IPS-18a (cell line): ENCODE data around the gene MCAM.

Experiments used
- H3K27ac ChIP-seq: one replicate; pipeline ENCODE4 v1.5.1; 2013; ENCODE audit warnings: low read length
- H3K27me3 ChIP-seq: one replicate; pipeline ENCODE4 v1.6.1; 2013; ENCODE audit warnings: mild to moderate bottlenecking, low read length; ENCODE audit not compliant: control insufficient read depth, insufficient read depth
- H3K36me3 ChIP-seq: one replicate; pipeline ENCODE4 v1.6.1; 2013; ENCODE audit warnings: low read depth, low read length; ENCODE audit not compliant: control insufficient read depth
- H3K4me1 ChIP-seq: one replicate; pipeline ENCODE4 v1.6.1; 2013; ENCODE audit warnings: low read depth, low read length; ENCODE audit not compliant: control insufficient read depth
- H3K4me3 ChIP-seq: one replicate; pipeline ENCODE4 v1.5.1; 2013; ENCODE audit warnings: low read length
- H3K9ac ChIP-seq: one replicate; pipeline ENCODE4 v1.6.1; 2013; ENCODE audit warnings: mild to moderate bottlenecking, low read length, moderate library complexity
- H3K9me3 ChIP-seq: one replicate; pipeline ENCODE4 v1.6.1; 2013; ENCODE audit warnings: low read depth, low read length; ENCODE audit not compliant: control insufficient read depth

MCAM gene

DNA sequence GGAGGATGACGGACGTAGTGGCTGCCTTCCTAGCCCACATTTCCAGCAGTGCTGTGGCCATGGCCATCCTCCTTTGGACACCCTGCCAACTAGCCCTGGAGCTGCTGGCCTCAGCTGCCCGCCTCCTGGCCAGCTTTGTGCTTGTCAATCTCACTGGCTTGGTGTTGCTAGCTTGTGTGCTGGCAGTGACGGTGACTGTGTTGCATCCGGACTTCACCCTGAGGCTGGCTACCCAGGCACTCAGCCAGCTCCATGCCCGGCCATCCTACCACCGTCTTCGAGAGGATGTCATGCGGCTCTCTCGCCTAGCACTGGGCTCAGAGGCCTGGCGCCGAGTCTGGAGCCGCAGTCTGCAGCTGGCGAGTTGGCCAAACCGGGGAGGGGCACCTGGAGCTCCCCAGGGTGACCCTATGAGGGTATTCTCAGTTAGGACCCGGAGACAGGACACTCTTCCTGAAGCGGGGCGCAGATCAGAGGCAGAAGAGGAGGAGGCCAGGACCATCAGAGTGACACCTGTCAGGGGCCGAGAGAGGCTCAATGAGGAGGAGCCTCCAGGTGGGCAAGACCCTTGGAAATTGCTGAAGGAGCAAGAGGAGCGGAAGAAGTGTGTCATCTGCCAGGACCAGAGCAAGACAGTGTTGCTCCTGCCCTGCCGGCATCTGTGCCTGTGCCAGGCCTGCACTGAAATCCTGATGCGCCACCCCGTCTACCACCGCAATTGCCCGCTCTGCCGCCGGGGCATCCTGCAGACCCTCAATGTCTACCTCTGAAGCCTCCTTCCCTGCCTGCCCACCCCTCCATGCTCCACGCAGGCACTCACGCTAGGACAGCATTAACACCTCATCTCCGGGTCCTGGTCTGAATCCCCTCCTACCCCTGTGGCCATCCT, 19.0 kb upstream of the MCAM start:
- peak overlapping the region; percentile 80 for H3K4me3 ChIP-seq
- H3K27me3 ChIP-seq: peaks cover 26% of the 10 kb centered on the region
- H3K9me3 ChIP-seq: no peaks in the 10 kb centered on the region
- H3K4me1 ChIP-seq: peaks cover 11% of the 10 kb centered on the region
- H3K27ac ChIP-seq: no peak overlapping the region
- H3K36me3 ChIP-seq: peaks cover 7% of the 10 kb centered on the region
- no peak overlapping the region for H3K9ac ChIP-seq

DNA sequence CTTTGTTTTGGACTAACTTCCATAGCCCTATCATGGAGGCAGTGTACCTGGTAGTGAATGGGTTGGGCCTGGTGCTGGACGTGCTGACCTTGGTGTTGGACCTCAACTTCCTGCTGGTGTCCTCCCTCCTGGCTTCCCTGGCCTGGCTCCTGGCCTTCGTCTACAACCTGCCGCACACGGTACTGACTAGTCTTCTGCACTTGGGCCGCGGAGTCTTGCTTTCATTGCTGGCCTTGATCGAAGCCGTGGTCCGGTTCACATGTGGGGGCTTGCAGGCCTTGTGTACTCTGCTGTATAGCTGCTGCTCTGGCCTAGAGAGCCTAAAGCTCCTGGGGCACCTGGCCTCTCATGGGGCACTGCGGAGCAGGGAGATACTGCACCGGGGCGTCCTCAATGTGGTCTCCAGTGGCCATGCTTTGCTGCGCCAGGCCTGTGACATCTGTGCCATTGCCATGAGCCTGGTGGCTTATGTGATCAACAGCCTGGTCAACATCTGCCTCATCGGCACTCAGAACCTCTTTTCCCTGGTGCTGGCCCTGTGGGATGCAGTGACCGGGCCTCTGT, 18.2 kb upstream of the MCAM start:
- Histone ChIP-seq H3K27ac (no peak overlapping the region), H3K36me3 (peaks cover 7% of the 10 kb centered on the region), H3K27me3 (peaks cover 19% of the 10 kb centered on the region), H3K4me1 (peaks cover 11% of the 10 kb centered on the region), H3K9me3 (no peaks in the 10 kb centered on the region), H3K4me3 (peak overlapping the region; percentile 80), H3K9ac (peak overlapping the region; percentile 81)

DNA sequence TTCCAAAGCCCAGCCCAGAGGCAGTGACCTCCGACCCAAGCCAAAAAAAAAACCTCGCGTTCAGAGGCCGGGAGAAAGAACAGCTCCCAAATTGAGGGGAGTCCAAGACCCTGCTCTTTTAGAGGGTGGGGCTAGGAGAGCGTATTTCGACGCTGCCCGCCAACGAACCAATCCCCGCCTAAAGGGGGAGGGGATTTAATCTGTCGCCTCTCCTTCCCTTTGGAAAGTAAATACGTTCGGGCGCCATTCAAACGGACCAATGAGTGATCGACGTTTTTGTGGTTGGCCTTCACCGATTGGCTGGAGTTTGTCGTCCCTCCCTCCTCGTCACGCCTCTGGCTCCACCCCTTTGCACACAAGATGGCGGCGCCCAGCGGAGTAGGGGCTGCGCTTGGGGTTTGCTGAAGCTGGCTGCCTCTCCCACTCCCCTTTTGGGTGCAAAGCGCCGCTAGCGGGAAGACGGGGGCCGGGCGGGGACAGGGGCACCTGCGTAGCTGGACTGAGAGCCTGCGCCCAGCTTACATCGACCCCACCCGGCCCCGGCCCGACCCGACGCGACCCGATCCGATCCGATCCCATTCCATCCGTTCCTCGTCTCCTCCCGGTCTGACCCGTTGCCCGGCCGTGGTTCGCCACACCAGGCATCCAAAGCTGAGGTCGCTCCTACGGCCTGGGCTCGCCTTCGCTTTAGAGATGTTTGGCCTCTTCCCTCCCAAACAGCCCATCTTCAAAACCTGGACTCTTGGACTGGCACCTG, 17.4 kb upstream of the MCAM start, which contains the start of gene RNF26:
TSS of gene RNF26 (plus strand) at position 354 of the 757 bp plus-strand sequence. CDS start 596 bp downstream, outside the sequence.
- H3K4me1 ChIP-seq: peaks cover 11% of the 10 kb centered on the region
- H3K9me3 ChIP-seq: no peaks in the 10 kb centered on the region
- peaks cover 11% of the 10 kb centered on the region for H3K27me3 ChIP-seq
- H3K4me3 ChIP-seq: peak within 1 kb of the TSS; percentile 80
- peak within 1 kb of the TSS; percentile 81 for H3K9ac ChIP-seq
- H3K27ac ChIP-seq: peak within 1 kb of the TSS; percentile 31
- H3K36me3 ChIP-seq: peaks cover 7% of the 10 kb centered on the region

DNA sequence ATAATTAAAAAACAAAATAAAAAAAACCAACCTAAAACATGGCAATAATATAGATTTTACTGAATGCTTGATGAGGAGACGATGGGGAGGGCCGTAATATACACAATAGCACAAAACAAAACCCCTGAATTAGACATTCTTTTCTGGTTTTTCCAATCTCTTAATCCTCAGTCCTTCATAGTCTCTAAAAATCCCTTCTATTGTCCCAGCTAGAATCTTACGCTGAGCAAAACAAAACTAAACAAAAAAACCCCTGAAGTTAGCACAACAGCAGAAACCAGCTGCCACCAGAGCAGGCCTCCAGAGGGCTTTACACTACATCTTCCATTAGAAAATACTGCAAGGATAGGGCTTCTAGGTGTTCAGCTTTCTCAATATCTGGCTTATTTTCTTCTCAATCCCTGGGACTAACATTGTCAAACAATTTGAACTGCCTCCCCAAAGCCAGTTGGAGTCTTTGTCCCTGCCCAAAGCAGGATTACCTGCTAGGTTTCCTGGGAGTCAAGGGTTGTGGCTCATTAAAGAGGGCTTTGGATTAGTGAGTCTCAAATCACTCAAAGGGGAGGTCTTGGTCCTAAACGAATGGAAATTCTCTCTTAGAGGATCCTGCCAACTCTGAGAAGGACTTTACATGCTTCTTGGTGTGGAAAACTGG, 15.3 kb upstream of the MCAM start:
- Histone ChIP-seq H3K27ac (no peak overlapping the region), H3K9me3 (no peaks in the 10 kb centered on the region), H3K9ac (no peak overlapping the region), H3K27me3 (no peaks in the 10 kb centered on the region), H3K4me1 (peaks cover 3% of the 10 kb centered on the region), H3K4me3 (no peak overlapping the region), H3K36me3 (peaks cover 7% of the 10 kb centered on the region)

DNA sequence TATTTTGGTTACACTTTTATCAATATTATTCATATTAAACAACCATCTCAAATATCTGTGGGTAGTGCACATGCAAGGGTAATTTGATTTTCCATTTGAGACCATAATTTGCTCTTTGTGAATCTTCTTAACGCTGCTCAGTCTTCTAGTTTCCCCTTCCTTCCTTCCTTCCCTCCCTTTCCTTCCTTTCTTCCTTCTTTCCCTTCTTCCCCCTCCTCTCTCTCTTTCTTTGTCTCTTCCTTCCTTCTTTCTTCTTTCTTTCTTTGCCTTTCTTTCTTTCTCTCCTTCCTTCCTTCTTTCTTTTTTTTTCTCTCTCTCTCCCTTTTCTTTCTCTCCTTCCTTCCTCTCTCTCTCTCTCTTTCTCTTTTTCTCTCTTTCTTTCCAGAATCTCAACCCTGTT, 13.3 kb upstream of the MCAM start:
- Histone ChIP-seq H3K36me3 (no peaks in the 10 kb centered on the region), H3K4me3 (no peak overlapping the region), H3K27ac (no peak overlapping the region), H3K27me3 (no peaks in the 10 kb centered on the region), H3K9ac (no peak overlapping the region), H3K4me1 (peaks cover 3% of the 10 kb centered on the region), H3K9me3 (no peaks in the 10 kb centered on the region)

DNA sequence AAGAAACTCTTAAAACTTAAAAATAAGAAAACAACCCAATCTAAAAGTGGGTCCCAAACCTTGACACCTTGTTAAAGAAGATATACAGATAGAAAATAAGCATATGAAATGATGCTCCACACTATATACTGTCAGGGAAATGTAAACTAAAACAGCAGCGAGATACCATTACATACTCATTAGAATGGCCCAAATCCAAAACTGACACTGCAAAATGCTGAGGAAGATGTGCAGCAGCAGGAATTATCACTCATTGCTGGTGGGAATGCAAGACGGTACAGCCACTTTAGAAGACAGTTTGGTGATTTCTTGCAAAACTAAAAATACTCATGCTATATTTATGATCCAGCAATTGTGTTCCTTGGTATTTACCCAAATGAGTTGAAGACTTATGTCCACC, 12.4 kb upstream of the MCAM start:
- Histone ChIP-seq H3K9ac (no peak overlapping the region), H3K27me3 (no peaks in the 10 kb centered on the region), H3K36me3 (no peaks in the 10 kb centered on the region), H3K4me1 (peaks cover 3% of the 10 kb centered on the region), H3K27ac (no peak overlapping the region), H3K9me3 (no peaks in the 10 kb centered on the region), H3K4me3 (no peak overlapping the region)

DNA sequence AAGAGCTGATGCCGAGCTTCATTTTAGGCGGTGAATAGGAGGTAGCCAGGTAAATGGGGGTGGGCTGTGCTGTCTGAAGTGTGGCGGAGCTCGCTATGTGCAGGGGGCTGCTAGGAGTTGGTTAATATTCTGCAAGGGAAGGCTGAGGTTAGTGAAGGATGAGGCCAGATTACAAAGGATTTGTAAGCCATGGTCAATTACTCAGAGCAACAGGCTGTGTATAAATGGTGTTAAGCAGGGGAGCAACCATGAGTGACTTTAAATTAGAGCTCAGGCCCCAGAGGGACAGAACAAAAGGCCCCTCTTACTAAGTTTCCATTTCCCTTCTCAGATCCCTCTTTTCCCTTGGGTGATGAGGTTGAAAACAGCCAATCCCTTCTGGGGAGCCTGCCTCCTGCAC, 7.3 kb upstream of the MCAM start:
- Histone ChIP-seq H3K27ac (no peak overlapping the region), H3K27me3 (peaks cover 8% of the 10 kb centered on the region), H3K9ac (no peak overlapping the region), H3K9me3 (no peaks in the 10 kb centered on the region), H3K4me3 (no peak overlapping the region), H3K4me1 (peaks cover 15% of the 10 kb centered on the region), H3K36me3 (no peaks in the 10 kb centered on the region)

DNA sequence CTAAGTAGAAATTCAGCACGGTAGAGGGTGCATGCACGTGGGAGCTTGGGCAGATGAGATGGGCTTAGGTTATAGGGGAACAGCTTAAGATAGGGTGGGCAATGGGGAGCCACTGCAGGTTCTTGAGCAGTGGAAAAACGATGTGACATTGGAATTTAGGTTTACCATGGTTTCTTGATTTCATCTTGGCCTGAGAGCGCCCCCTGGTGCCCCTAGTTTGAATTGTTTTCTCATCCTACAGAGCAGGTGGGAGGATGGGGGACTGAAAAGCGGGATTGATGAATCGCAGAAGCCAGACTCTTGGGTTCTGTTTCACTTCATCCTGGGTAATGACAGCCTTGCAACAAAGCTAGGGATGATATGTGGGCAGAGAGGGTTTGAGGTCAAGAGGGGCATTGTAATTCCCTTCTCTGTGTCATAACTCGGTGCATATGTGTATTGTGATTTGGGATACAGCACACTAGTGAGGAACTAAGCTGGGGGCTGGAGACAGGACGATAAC, 6.7 kb upstream of the MCAM start:
- peaks cover 12% of the 10 kb centered on the region for H3K27me3 ChIP-seq
- no peak overlapping the region for H3K27ac ChIP-seq
- H3K4me3 ChIP-seq: no peak overlapping the region
- no peaks in the 10 kb centered on the region for H3K9me3 ChIP-seq
- H3K9ac ChIP-seq: no peak overlapping the region
- H3K36me3 ChIP-seq: no peaks in the 10 kb centered on the region
- peaks cover 20% of the 10 kb centered on the region for H3K4me1 ChIP-seq

DNA sequence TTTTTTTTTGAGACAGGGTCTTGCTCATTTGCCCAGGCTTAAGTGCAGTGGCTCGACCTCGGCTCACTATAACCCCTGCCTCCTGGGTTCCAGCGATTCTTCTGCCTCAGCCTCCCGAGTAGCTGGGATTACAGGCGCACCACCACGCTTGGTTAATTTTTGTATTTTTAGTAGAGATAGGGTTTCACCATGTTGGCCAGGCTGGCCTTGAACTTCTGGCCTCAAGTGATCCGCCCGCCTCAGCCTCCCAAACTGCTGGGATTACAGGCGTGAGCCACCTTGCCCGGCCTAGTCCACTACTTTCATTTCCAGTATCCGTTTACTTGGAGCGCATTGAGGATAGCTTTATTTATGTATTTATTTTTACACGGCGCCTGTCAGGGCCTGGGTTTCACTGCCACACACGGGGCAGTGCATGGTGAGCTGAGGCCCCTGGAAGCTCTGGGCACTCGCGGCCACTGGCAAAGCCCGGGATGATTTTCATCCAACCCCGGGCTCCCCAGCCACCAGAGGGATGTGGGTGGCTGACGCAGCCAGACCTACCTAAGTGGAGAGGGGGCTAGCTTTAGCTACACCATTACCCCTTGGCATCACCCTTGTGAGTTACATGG, 6.1 kb upstream of the MCAM start:
- Histone ChIP-seq H3K9me3 (no peaks in the 10 kb centered on the region), H3K27me3 (peaks cover 18% of the 10 kb centered on the region), H3K4me3 (no peak overlapping the region), H3K27ac (no peak overlapping the region), H3K36me3 (no peaks in the 10 kb centered on the region), H3K9ac (no peak overlapping the region), H3K4me1 (peaks cover 26% of the 10 kb centered on the region)

DNA sequence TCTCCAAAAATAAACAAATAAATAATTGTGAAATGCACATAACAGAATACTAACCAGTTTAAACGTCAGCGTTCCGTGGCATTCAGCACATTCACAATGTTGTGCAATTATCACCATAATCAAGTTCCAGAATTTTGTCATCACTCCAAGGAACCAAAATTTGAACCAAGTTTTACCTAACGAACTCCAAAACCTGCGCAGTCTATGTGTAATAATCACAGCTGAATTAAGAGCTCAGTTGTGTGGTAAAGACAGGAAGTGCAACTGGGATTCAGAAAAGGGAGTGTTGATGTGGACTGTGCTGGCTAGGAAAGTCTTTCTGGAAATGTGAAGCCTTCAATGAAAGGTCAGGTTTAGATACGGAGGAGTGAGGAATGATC, 5.4 kb upstream of the MCAM start:
- H3K4me3 ChIP-seq: no peak overlapping the region
- H3K27me3 ChIP-seq: peaks cover 25% of the 10 kb centered on the region
- H3K9me3 ChIP-seq: no peaks in the 10 kb centered on the region
- H3K36me3 ChIP-seq: no peaks in the 10 kb centered on the region
- H3K9ac ChIP-seq: no peak overlapping the region
- peaks cover 33% of the 10 kb centered on the region for H3K4me1 ChIP-seq
- H3K27ac ChIP-seq: no peak overlapping the region
